ENCODE data around the gene CD8A. TPM values are rescaled to one million over a fixed set of nuclear protein-coding genes. Genes with fewer than 3 reads are reported as not detected.
"Not testable (repeated sequence)": the region's sequence is repeated elsewhere in the genome, so short reads cannot be mapped to it uniquely, and the experiment has no call there.

The CD8A gene
- total RNA-seq (2013; cell fraction: nucleolus; rRNA removed), result 0.19 and 0.24 TPM in 2 replicates
- total RNA-seq (2014; rRNA removed) (not detected in 2 replicates), total RNA-seq (2014; rRNA removed; fragmentation: Illumina TruSeq; extraction: Trizol) (not detected in 2 replicates), total RNA-seq (2021) (0.13 and 0.15 TPM in 2 replicates), polyA plus RNA-seq (2011; rRNA removed) (0.30 and 0.43 TPM in 2 replicates), polyA plus RNA-seq (2014; fragmentation: Illumina TruSeq; extraction: Trizol) (not detected in 2 replicates), polyA plus RNA-seq (2014; fragmentation: Nextera tagmentation; extraction: Ambion mirVana) (not detected), polyA plus RNA-seq (2014; rRNA removed) (not detected in 2 replicates), polyA plus RNA-seq (2016; fragmentation: Nextera tagmentation; extraction: Ambion mirVana) (not detected), polyA minus RNA-seq (2011; rRNA and poly(A)+ RNA removed) (0.15 and 0.41 TPM in 2 replicates), Bru-seq, nascent RNA (percentile 7 among the genes with signal in this experiment), BruChase-seq, experiment 1, labeled RNA remaining after a 6-hour chase (percentile 8 among the genes with signal in this experiment), BruChase-seq, experiment 2, labeled RNA remaining after a 2-hour chase (not detected)
- polyA plus RNA-seq (2011; ENCODE audit: low read depth), result not detected
- polyA plus RNA-seq (2011; cell fraction: cytosol; rRNA removed), result 0.21 and 0.25 TPM in 2 replicates
- 0.19 and 0.27 TPM in 2 replicates for polyA plus RNA-seq (2011; cell fraction: nucleus; rRNA removed)
- polyA plus RNA-seq (2012), result 0.08 TPM in 1 of 2 replicates, not detected in the other
- polyA minus RNA-seq (2011; cell fraction: cytosol; rRNA and poly(A)+ RNA removed), result not detected in 2 replicates
- not detected in 2 replicates for polyA minus RNA-seq (2011; cell fraction: nucleus; rRNA and poly(A)+ RNA removed)
- long read RNA-seq, experiment 1, result 0 reads
- long read RNA-seq, experiment 2, partial matches to known transcripts, result 1 of 1 reads
- long read RNA-seq, experiment 2, other reads (novel, unspliced or antisense), result 0 of 1 reads

DNA sequence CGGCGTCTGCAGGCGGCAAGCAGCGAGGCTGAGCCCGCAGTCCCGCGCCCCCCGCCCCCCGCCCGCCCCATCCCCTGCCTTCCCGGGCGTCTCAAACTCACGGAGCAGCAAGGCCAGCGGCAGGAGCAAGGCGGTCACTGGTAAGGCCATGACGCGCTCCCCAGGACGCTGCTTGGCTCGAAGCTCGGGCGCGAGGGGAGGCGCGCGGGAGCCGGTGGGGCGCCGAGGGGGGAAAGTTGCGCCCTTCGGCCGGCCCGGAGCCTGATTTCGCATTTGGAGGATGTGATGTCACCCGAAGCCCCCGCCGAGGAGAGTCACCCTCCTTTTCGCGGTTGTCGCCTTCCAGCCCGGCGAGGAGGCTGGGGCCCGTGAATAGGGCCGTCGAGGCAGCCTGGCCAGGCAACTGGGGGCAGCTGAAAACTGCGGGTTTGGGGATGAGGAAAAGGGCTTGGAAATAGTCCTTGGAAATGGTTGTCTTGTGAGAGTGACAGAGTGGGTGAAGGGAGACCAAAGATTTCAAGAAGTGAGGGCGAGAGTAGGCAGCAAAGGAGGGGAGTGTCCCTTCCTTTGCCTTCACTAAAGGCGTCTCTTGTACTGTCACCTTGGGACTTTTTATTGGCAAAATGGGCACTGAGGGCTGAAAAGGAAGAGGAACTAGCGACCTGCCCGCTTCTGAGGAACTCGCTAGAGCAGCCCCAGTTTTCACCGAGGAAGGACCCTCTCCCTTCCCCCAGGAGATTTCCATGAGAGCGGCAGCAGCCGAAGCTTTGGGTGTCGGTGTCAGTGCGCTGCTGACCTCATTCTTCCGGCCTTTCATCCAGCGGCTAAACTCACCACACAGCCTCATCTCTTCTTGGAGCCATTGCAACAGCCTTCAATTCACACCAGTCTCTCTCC lies at the start of gene CD8A:
CD8A (minus strand) TSS at position 238 of the 897 bp plus-strand sequence; CDS start at position 150, 88 bp downstream.
- RAD21 ChIA-PET (ENCODE audit: unreplicated experiment), result no interaction called here

DNA sequence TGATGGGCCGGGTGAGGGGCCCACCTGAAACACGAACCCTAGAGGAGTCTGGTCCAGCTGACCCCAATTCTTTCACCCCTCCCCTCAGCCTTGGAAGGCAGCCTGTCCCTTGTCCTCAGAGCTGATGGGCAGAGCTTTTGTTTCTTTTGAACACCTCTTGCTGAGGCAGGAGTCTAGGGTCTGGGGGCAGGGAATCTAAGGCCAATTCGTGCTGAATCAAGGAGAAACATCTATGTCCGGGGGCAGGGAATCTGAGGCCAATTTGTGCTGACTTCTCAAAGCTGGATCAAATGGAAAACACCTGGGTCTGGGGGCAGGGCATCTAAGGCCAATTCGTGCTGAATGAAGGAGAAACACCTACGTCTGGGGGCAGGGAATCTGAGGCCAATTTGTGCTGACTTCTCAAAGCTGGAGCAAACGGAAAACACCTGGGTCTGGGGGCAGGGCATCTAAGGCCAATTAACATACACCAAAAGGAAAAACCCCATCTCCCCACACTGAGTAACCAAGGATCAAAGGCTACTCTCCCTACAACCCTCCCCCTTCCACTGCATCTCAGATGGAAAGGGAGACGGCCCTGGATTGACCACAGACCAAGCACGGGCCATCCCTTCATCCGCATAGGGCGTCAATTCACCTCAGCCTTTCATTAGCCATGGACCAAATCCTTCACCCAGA lies 49.3 kb upstream of the CD8A start:
- SMC1A ChIA-PET (ENCODE audit: uncharacterized antibody, unreplicated experiment); H3K27me3 ChIP-seq (replicated peaks in 1 of 2; ENCODE audit: control insufficient read depth in 2 of 2, insufficient read depth in 2 of 2, low read length in 1 of 2); ATAC-seq; in situ Hi-C loops (cut with MboI); H3K79me2 ChIP-seq (ENCODE audit: control insufficient read depth, insufficient read depth, low read length); H2AFZ ChIP-seq (ENCODE audit: control insufficient read depth, low read depth, low read length); H3K36me3 ChIP-seq (ENCODE audit: control insufficient read depth in 2 of 2, insufficient read depth in 2 of 2, low read length in 1 of 2); BruUV-seq (replicated peaks); RAD21 ChIA-PET (ENCODE audit: unreplicated experiment); H3K4me2 ChIP-seq (ENCODE audit: control insufficient read depth, insufficient read depth); H3K27ac ChIP-seq (ENCODE audit: control insufficient read depth, insufficient read depth); H4K20me1 ChIP-seq (ENCODE audit: control insufficient read depth, insufficient read depth); DNase-seq (ENCODE audit: low read depth, low spot score); H3K4me3 ChIP-seq; H3K9ac ChIP-seq (ENCODE audit: control insufficient read depth, insufficient read depth, low read length); POLR2A ChIA-PET; FAIRE-seq; intact Hi-C loops (cut with micrococcal nuclease; ENCODE audit: unreplicated experiment); H3K4me1 ChIP-seq (ENCODE audit: control insufficient read depth, insufficient read depth, low read length); CTCF ChIA-PET; H3K9me3 ChIP-seq (replicated peaks; ENCODE audit: control insufficient read depth, insufficient read depth, low read length): not testable (repeated sequence)
- 40% methylated on average over 6 of the region's 11 CpGs for WGBS (ENCODE audit: insufficient coverage, insufficient replicate concordance, low lambda C conversion rate, missing lambda C conversion rate)

More for the DNA sequence above, at the start of gene CD8A:
- H3K27me3 ChIP-seq (replicated peaks in 1 of 2; ENCODE audit: control insufficient read depth in 2 of 2, insufficient read depth in 2 of 2, low read length in 1 of 2), result peaks cover 9 to 21% of the 10 kb centered on the region in 2 experiments
- in situ Hi-C loops (cut with MboI), result no loop called here
- POLR2A ChIA-PET, result no interaction called here
- CTCF ChIA-PET, result no interaction called here
- no peak for FAIRE-seq
- H3K4me3 ChIP-seq, result no peak within 1 kb of the TSS
- no peaks in the 10 kb centered on the region for H4K20me1 ChIP-seq (ENCODE audit: control insufficient read depth, insufficient read depth)
- H3K36me3 ChIP-seq (ENCODE audit: control insufficient read depth in 2 of 2, insufficient read depth in 2 of 2, low read length in 1 of 2), result no peaks in the 10 kb centered on the region
- no peak within 1 kb of the TSS for H3K27ac ChIP-seq (ENCODE audit: control insufficient read depth, insufficient read depth)
- no peak within 1 kb of the TSS for H2AFZ ChIP-seq (ENCODE audit: control insufficient read depth, low read depth, low read length)
- no peak for DNase-seq (ENCODE audit: low read depth, low spot score)
- peaks cover 2% of the 10 kb centered on the region; the same call in 2 of the 3 replicates for H3K9me3 ChIP-seq (replicated peaks; ENCODE audit: control insufficient read depth, insufficient read depth, low read length)
- H3K4me1 ChIP-seq (ENCODE audit: control insufficient read depth, insufficient read depth, low read length), result no peaks in the 10 kb centered on the region
- BruUV-seq (replicated peaks), result no TSS peak
- whole genome bisulfite sequencing (ENCODE audit: insufficient coverage, insufficient replicate concordance, low lambda C conversion rate, missing lambda C conversion rate), result 8% methylated on average over 42 of the region's 57 CpGs
- SMC1A ChIA-PET (ENCODE audit: uncharacterized antibody, unreplicated experiment), result no interaction called here
- 0 out of 2 replicates have a peak within 1 kb of the TSS, but pooled peaks have one; percentile 25 for H3K4me2 ChIP-seq (ENCODE audit: control insufficient read depth, insufficient read depth)
- intact Hi-C loops (cut with micrococcal nuclease; ENCODE audit: unreplicated experiment), result no loop called here
- TF ChIP-seq EZH2 (IDR thresholded peaks at IDR 0.05; ENCODE audit: borderline replicate concordance, control insufficient read depth, low read depth, low read length) (0 out of 2 replicates have a peak, but pooled peaks have one; percentile 41), JUNB (IDR thresholded peaks at IDR 0.05) (no peak), SUZ12 (IDR thresholded peaks at IDR 0.05; ENCODE audit: unreplicated experiment) (no peak), HDAC2 (IDR thresholded peaks at IDR 0.05) (no peak), NR2C1 (IDR thresholded peaks at IDR 0.05) (no peak), NFYA (IDR thresholded peaks at IDR 0.05; ENCODE audit: borderline replicate concordance, low read depth, low read length) (no peak), POLR2AphosphoS2 (IDR thresholded peaks at IDR 0.05; ENCODE audit: low read depth, low read length) (no peak), IKZF1 (conservative IDR thresholded peaks at IDR 0.05) (no peak; the same call in 1 of the 2 replicates), GATAD2B (conservative IDR thresholded peaks at IDR 0.05; ENCODE audit: low read depth) (no peak)
- no peak within 1 kb of the TSS for H3K9ac ChIP-seq (ENCODE audit: control insufficient read depth, insufficient read depth, low read length)
- H3K79me2 ChIP-seq (ENCODE audit: control insufficient read depth, insufficient read depth, low read length), result no peaks in the 10 kb centered on the region
- ATAC-seq, result peak; percentile 58
